GM13977 (cell line): Measurements from ENCODE around the gene SYNGR1.

Experiments used
- DNase-seq: peaks from one replicate; pipeline ENCODE4 v3.0.0; 2012; ENCODE audit warnings: low spot score
- in situ Hi-C: fragments of 300-500 bp; cut with MboI; formaldehyde crosslinking; loops from one replicate; pipeline ENCODE4 v1.12.0; 2022; ENCODE audit warnings: low sequenced_read_pairs, low pct_unique_long_range_greater_than_20kb, mixed read lengths, inconsistent platforms; ENCODE audit not compliant: unreplicated experiment
- TF ChIP-seq, protein P1 (sequence below): IDR thresholded peaks from 2 replicates; pipeline ENCODE4 v1.5.1; 2012; ENCODE audit warnings: mild to moderate bottlenecking, control low read depth; ENCODE audit not compliant: insufficient read depth; ENCODE audit errors: extremely low read depth, missing control alignments

The SYNGR1 gene

GRCh38 chr22:39364714-39365491 is 15.1 kb downstream of the SYNGR1 start:
- in situ Hi-C loops: no loop called here
- DNase-seq: no peak
- TF ChIP-seq, protein P1, sequence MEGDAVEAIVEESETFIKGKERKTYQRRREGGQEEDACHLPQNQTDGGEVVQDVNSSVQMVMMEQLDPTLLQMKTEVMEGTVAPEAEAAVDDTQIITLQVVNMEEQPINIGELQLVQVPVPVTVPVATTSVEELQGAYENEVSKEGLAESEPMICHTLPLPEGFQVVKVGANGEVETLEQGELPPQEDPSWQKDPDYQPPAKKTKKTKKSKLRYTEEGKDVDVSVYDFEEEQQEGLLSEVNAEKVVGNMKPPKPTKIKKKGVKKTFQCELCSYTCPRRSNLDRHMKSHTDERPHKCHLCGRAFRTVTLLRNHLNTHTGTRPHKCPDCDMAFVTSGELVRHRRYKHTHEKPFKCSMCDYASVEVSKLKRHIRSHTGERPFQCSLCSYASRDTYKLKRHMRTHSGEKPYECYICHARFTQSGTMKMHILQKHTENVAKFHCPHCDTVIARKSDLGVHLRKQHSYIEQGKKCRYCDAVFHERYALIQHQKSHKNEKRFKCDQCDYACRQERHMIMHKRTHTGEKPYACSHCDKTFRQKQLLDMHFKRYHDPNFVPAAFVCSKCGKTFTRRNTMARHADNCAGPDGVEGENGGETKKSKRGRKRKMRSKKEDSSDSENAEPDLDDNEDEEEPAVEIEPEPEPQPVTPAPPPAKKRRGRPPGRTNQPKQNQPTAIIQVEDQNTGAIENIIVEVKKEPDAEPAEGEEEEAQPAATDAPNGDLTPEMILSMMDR: no peak

DNA sequence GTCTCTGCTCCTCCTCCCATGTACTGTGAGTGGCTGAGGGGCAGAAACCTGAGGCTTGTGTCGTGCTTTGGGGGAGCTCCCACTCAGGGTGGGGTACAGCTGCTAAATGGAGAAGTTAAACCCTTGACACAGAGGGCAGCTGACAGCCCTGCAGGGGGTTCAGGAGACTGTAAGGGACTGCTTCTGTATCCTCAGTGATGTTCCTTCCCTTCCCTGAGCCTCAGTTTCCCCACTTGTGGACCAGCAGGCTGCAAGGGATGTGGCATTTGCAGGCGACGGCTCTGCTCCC is 15.6 kb downstream of the SYNGR1 start:
- TF ChIP-seq, protein P1: no peak
- DNase-seq: no peak
- in situ Hi-C loops: no loop called here

- TF ChIP-seq, protein P1: no peak
- in situ Hi-C loops: no loop called here
- no peak for DNase-seq
These were observed 17.2 kb downstream of the SYNGR1 start for GRCh38 chr22:39367035-39367434.

DNA sequence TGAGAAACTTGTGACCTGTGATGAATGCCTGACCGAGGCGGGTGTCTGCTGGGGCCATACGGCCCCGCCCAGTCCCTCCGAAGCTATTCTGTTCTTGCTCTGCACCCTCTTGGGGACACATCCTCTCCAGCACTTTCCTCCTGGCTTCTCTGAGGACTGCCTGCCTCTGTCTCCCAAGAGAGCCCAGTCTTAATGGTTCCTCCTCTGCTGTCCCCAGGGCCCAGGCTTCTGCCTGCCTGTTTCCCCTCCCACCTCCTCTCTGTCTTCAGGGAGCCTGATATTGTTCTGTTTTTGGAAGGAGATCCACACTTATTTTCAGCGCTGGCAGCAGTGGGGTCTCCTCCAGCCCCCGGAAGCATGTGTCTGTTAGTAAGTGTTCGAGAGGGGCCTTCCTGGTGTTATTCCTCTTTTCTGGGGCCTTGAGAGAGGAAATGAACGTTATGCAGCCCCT is 18.7 kb downstream of the SYNGR1 start:
- TF ChIP-seq, protein P1: no peak
- DNase-seq: no peak
- in situ Hi-C loops: no loop called here

GRCh38 chr22:39369186-39369585 is 19.4 kb downstream of the SYNGR1 start:
- DNase-seq: no peak
- TF ChIP-seq, protein P1: no peak
- in situ Hi-C loops: no loop called here

GRCh38 chr22:39369586-39369985 is 19.8 kb downstream of the SYNGR1 start:
- TF ChIP-seq, protein P1: no peak
- in situ Hi-C loops: no loop called here
- no peak for DNase-seq
